NT2/D1 (cell line): ENCODE results near the gene C6orf15.
"Not testable (repeated sequence)": the region's sequence is repeated elsewhere in the genome, so short reads cannot be mapped to it uniquely, and the experiment has no call there.

Source experiments
- YY1 ChIP-seq: IDR thresholded peaks from 2 replicates; pipeline ENCODE4 v1.6.1; 2011; ENCODE audit not compliant: insufficient read length, insufficient read depth
- ZNF274 ChIP-seq: IDR thresholded peaks from 2 replicates; pipeline ENCODE4 v1.6.1; 2011; ENCODE audit warnings: mild to moderate bottlenecking, low read depth, low read length

DNA sequence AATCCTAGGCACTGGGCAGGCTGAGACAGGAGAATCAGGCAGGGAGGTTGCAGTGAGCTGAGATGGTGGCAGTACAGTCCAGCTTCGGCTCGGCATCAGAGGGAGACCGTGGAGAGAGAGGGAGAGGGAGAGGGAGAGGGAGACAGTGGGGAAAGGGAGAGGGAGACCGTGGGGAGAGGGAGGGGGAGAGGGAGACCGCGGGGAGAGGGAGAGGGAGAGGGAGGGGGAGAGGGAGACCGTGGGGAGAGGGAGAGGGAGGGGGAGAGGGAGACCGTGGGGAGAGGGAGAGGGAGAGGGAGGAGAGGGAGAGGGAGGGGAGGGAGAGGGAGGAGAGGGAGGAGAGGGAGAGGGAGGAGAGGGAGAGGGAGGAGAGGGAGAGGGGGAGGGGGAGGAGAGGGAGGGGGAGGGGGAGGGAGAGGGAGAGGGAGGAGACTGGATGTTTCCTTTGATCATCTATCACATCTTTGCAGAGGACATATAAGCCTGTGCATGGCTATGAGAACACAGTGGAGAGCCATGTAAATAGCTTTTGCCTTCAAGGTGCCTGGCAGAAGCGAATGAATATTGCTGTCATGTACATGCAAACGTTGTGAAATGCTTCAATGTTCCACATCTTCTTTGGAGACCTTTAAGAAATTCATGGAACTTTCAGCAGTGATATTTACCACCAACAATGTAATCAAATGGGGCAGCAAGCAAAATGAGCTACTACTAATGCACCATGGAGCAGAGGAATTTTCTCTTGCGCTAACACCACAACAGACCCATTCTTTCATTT is 44.3 kb downstream of the C6orf15 start:
- TF ChIP-seq YY1, ZNF274: not testable (repeated sequence)
